ENCODE measurements around the gene ATP2B2. TPM values are rescaled to one million over a fixed set of nuclear protein-coding genes. Genes with fewer than 3 reads are reported as not detected.
A peak's percentile ranks its signal among the peaks of the same experiment; 100 is the strongest.

Gene ATP2B2
- total RNA-seq, 1 experiment from 2014 or later: not detected

DNA sequence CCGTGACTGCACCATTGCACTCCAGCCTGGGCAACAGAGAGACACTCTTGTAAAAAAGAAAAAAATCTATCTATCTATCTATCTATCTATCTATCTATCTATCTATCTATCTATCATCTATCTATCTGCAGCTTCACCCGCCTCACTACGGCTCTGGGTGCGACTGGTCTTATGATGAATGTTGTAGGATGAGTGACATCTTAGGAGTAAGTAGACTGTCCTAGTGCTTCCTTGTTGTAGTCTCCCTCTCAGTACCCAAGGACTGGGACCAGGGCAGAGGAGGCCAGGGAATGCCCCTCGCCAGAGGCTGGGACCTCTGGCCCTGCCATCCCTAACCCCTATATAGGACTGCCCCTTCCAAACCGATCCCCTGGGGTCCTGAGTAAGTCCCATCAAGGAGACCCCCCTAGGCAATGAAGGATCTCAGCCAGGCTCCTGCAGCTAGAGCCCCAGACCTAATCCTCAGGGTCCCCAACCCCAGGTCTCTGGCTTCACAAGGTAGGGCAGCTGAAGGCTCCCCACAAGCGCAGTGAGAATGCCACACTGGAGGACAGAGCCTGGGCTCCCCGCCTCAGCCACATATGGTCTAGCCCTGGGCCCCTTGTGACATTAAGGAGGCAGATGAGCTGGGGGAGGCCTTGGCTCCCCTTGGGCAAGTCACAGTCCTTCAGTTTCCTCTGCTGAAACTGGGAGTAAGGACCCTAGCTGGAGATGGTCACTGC lies 183.6 kb downstream of the ATP2B2 start:
- Histone ChIP-seq H3K36me3 (ENCODE audit: control insufficient read depth in 1 of 2, insufficient read depth in 2 of 2, low read length in 2 of 2) (peaks cover 16 to 22% of the 10 kb centered on the region in 2 experiments; a peak in 3 of 4 replicates), H3K4me3 (replicated peaks in 1 of 2; ENCODE audit: low read depth in 1 of 2, low read length in 2 of 2) (peak overlapping the region in 1 of 2 experiments; percentile 85; a peak in 2 of 4 replicates), H2AFZ (ENCODE audit: low read depth, low read length, poor library complexity, severe bottlenecking) (no peak overlapping the region), H3K4me2 (ENCODE audit: low read length) (peak overlapping the region; percentile 99), H3K9ac (ENCODE audit: low read length) (no peak overlapping the region), H3K9me2 (ENCODE audit: insufficient read depth) (no peaks in the 10 kb centered on the region), H3K9me3 (ENCODE audit: control insufficient read depth in 1 of 2, insufficient read depth in 1 of 2, low read depth in 1 of 2, low read length in 2 of 2) (no peaks in the 10 kb centered on the region), H3K27me3 (ENCODE audit: insufficient read depth, low read length) (peaks cover 11% of the 10 kb centered on the region; the same call in 1 of the 2 replicates), H3K79me2 (ENCODE audit: insufficient read depth, low read length) (peaks cover 40% of the 10 kb centered on the region), H3K4me1 (ENCODE audit: control insufficient read depth in 1 of 2, insufficient read depth in 2 of 2, low read length in 2 of 2) (peaks cover 0 to 19% of the 10 kb centered on the region in 2 experiments; a peak in 2 of 4 replicates), H3K27ac (ENCODE audit: low read depth, low read length) (no peak overlapping the region), H4K20me1 (ENCODE audit: insufficient read depth) (0 out of 2 replicates have a peak, but pooled peaks cover 4% of the 10 kb centered on the region)
- CTCF ChIA-PET: interaction anchor here (0.7 to 1.3 kb wide), 7 partner anchors 9 to 529 kb away, joined by 3 to 11 read pairs (median 3); partner anchors contain the start of genes ARPC4 and CRELD1
- BruUV-seq (replicated peaks): no TSS peak
- RAD21 ChIA-PET (ENCODE audit: low non-redundant PET in 1 of 2, low total read pairs in 2 of 2, uncharacterized antibody in 2 of 2, unreplicated experiment in 2 of 2): interaction anchor here in 1 of 2 experiments (0.6 kb wide), 1 partner anchor 389 kb away, joined by 3 read pairs; no protein-coding TSS in a partner anchor
- TF ChIP-seq, protein P1, sequence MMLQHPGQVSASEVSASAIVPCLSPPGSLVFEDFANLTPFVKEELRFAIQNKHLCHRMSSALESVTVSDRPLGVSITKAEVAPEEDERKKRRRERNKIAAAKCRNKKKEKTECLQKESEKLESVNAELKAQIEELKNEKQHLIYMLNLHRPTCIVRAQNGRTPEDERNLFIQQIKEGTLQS (IDR thresholded peaks at IDR 0.05): no peak
- TF ChIP-seq EZH2 (IDR thresholded peaks at IDR 0.05) (no peak), EZH2phosphoT487 (IDR thresholded peaks at IDR 0.05; ENCODE audit: borderline replicate concordance) (no peak), POLR2AphosphoS5 (IDR thresholded peaks at IDR 0.05; ENCODE audit: low read depth, low read length) (no peak), SIN3A (IDR thresholded peaks at IDR 0.05; ENCODE audit: low read depth) (no peak)
- TF ChIP-seq, protein P2, sequence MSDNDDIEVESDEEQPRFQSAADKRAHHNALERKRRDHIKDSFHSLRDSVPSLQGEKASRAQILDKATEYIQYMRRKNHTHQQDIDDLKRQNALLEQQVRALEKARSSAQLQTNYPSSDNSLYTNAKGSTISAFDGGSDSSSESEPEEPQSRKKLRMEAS (IDR thresholded peaks at IDR 0.05): no peak
- TF ChIP-seq, protein P3, sequence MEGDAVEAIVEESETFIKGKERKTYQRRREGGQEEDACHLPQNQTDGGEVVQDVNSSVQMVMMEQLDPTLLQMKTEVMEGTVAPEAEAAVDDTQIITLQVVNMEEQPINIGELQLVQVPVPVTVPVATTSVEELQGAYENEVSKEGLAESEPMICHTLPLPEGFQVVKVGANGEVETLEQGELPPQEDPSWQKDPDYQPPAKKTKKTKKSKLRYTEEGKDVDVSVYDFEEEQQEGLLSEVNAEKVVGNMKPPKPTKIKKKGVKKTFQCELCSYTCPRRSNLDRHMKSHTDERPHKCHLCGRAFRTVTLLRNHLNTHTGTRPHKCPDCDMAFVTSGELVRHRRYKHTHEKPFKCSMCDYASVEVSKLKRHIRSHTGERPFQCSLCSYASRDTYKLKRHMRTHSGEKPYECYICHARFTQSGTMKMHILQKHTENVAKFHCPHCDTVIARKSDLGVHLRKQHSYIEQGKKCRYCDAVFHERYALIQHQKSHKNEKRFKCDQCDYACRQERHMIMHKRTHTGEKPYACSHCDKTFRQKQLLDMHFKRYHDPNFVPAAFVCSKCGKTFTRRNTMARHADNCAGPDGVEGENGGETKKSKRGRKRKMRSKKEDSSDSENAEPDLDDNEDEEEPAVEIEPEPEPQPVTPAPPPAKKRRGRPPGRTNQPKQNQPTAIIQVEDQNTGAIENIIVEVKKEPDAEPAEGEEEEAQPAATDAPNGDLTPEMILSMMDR (IDR thresholded peaks at IDR 0.05 in 2 of 3, conservative IDR thresholded peaks at IDR 0.05 in 1 of 3; ENCODE audit: borderline replicate concordance in 1 of 3, insufficient read depth in 1 of 3, low read depth in 2 of 3, low read length in 2 of 3): no peak
- POLR2A ChIA-PET: interaction anchor here (1.0 kb wide), 1 partner anchor 389 kb away, joined by 4 read pairs; no protein-coding TSS in a partner anchor
- DNase-seq (ENCODE audit: low read depth, low spot score) (no peak), ATAC-seq (no peak)
- intact Hi-C loops (cut with micrococcal nuclease): no loop called here

All from HCT116 (cell line).